Effector CD8-positive, alpha-beta T cell (primary cell): Measurements from ENCODE around the gene PLPP3.

Source experiments
- DNase-seq: peaks from one replicate; lab custom pipeline; 2025; lab: John Stamatoyannopoulos, UW

PLPP3 gene

GRCh38 chr1:56522680-56523079, 56.7 kb downstream of the PLPP3 start:
- DNase-seq = no peak

GRCh38 chr1:56520016-56520601, 59.3 kb downstream of the PLPP3 start:
- no peak for DNase-seq

GRCh38 chr1:56517404-56518130, 61.8 kb downstream of the PLPP3 start:
- DNase-seq = no peak

- no peak for DNase-seq
Measured at GRCh38 chr1:56516539-56517252, 62.7 kb downstream of the PLPP3 start.

GRCh38 chr1:56515898-56516538, 63.3 kb downstream of the PLPP3 start:
- no peak for DNase-seq

- DNase-seq = no peak
Measured at GRCh38 chr1:56512724-56513494, 66.5 kb downstream of the PLPP3 start.

- no peak for DNase-seq
Measured at GRCh38 chr1:56511766-56512165, 67.6 kb downstream of the PLPP3 start.

GRCh38 chr1:56511364-56511763, 68.0 kb downstream of the PLPP3 start:
- no peak for DNase-seq

GRCh38 chr1:56510642-56511021, 68.7 kb downstream of the PLPP3 start:
- no peak for DNase-seq

- DNase-seq = no peak
Measured at GRCh38 chr1:56509713-56510641, 69.4 kb downstream of the PLPP3 start.

- DNase-seq = no peak
Measured at GRCh38 chr1:56508523-56508983, 70.8 kb downstream of the PLPP3 start.

GRCh38 chr1:56507925-56508522, 71.3 kb downstream of the PLPP3 start:
- no peak for DNase-seq

- no peak for DNase-seq
Measured at GRCh38 chr1:56506951-56507491, 72.3 kb downstream of the PLPP3 start.

GRCh38 chr1:56505792-56506743, 73.3 kb downstream of the PLPP3 start:
- no peak for DNase-seq

GRCh38 chr1:56502700-56503245, 76.6 kb downstream of the PLPP3 start:
- no peak for DNase-seq

GRCh38 chr1:56501888-56502287, 77.5 kb downstream of the PLPP3 start:
- no peak for DNase-seq

GRCh38 chr1:56501426-56501825, 77.9 kb downstream of the PLPP3 start:
- DNase-seq = no peak
